Ovary (tissue), 3 donors: ENCODE measurements around the gene GNA12.

Experiments used
- EP300 ChIP-seq: sonication (generic); formaldehyde crosslinking; IDR thresholded peaks from one replicate; pipeline ENCODE4 v1.6.1; 2017; ENCODE audit warnings: antibody characterized with exemption
- POLR2A ChIP-seq: fragments of 450-650 bp; IDR thresholded peaks from one replicate; pipeline ENCODE4 v1.6.1; 2017; ENCODE audit warnings: antibody characterized with exemption, mild to moderate bottlenecking, moderate library complexity
- TF ChIP-seq, protein P1 (sequence below), 3 donors: fragments of 450-650 bp in 2 of 3; fragments of 200-600 bp in 1 of 3; IDR thresholded peaks; one replicate each; pipeline versions ENCODE4 v1.5.1 to v1.8.0; 2016 to 2022; ENCODE audit warnings: antibody characterized with exemption in 3 of 3, mild to moderate bottlenecking in 1 of 3
- donor health status: DM: no; HTN: no; CAD: no.

DNA sequence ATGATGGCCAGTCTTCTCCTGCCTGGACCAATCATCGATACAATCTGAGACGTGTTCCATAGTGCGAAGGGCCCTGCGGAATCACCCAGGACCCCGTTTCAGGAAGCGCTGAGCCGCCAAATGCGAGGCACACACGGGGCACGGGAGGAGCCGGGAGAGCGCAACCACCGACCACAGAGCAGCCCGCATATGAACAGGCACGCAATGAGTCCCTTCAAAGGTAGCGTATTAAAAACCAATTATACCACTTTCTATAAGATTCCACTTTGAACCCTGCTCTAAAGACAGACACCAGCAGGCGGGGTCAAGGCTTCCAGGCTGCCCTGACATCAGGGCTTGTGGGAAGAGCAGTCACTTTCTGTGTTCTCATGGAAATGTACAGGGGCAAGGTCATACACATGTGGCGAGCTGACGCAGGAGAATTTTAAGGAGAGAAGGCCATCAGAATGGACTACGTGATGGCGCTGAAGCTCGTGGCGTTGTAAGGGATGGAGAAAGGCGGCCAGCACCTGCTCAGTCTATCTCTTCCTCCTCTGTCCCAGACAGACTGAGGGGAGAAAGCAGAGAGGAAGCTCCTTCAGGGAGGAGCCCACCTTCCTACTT lies 109.9 kb downstream of the GNA12 start:
- TF ChIP-seq, protein P1, sequence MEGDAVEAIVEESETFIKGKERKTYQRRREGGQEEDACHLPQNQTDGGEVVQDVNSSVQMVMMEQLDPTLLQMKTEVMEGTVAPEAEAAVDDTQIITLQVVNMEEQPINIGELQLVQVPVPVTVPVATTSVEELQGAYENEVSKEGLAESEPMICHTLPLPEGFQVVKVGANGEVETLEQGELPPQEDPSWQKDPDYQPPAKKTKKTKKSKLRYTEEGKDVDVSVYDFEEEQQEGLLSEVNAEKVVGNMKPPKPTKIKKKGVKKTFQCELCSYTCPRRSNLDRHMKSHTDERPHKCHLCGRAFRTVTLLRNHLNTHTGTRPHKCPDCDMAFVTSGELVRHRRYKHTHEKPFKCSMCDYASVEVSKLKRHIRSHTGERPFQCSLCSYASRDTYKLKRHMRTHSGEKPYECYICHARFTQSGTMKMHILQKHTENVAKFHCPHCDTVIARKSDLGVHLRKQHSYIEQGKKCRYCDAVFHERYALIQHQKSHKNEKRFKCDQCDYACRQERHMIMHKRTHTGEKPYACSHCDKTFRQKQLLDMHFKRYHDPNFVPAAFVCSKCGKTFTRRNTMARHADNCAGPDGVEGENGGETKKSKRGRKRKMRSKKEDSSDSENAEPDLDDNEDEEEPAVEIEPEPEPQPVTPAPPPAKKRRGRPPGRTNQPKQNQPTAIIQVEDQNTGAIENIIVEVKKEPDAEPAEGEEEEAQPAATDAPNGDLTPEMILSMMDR (IDR thresholded peaks at IDR 0.05): no peak
- TF ChIP-seq EP300 (no peak), POLR2A (no peak)
